HepG2 (cell line): ENCODE data around the gene HOXB2. TPM values are rescaled to one million over a fixed set of nuclear protein-coding genes. Genes with fewer than 3 reads are reported as not detected.

Experiments used
- ATAC-seq: fragments of 200-7000 bp; cut with Tn5 transposase; 3 replicates; pipeline ENCODE4 v1.9.1; 2020; ENCODE audit warnings: mild to moderate bottlenecking, moderate library complexity
- BruUV-seq: library from RNA; stranded (reverse); fragments of 400-500 nt; replicated peaks from 2 replicates; lab custom pipeline; 2021; lab: Mats Ljungman, UMichigan
- CTCF ChIA-PET: fragments of 300-600 bp; formaldehyde crosslinking; extraction: SDS; loops from one replicate; lab custom pipeline; 2021; ENCODE audit warnings: low total read pairs, inconsistent platforms, low intra/inter-chr PET ratio; lab: Yijun Ruan, JAX
- POLR2A ChIA-PET: fragments of 350-600 bp; sonication (Branson Sonifier 250); formaldehyde crosslinking; loops from one replicate; lab custom pipeline; 2020; ENCODE audit warnings: antibody characterized with exemption, inconsistent platforms; lab: Yijun Ruan, JAX
- DNase-seq: peaks from one replicate; pipeline ENCODE4 v3.0.0-alpha.2; 2015; ENCODE audit warnings: low spot score
- FAIRE-seq: peaks from 3 replicates; lab custom pipeline; 2011; peaks lifted over from hg19 to GRCh38; lab: Jason Lieb, UNC
- H2AFZ ChIP-seq: one replicate; pipeline ENCODE4 v1.6.1; 2011; ENCODE audit warnings: low read length, inconsistent platforms
- H3K27ac ChIP-seq: fragments of 300-600 bp; 3 replicates; pipeline ENCODE4 v1.8.0; 2011; ENCODE audit warnings: mixed run types, mild to moderate bottlenecking, mixed read lengths, low read length, inconsistent platforms; ENCODE audit not compliant: insufficient read depth; ENCODE audit errors: extremely low read length
- H3K27me3 ChIP-seq, 2 experiments: fragments of 200-600 bp in 1 of 2; 2 replicates in 1 of 2; 3 replicates in 1 of 2; pipeline versions ENCODE4 v1.6.0 to v1.8.0; 2011; ENCODE audit warnings: low read length in 2 of 2, mild to moderate bottlenecking in 2 of 2, moderate library complexity in 2 of 2, inconsistent platforms in 1 of 2; ENCODE audit not compliant: insufficient read depth in 2 of 2, control insufficient read depth in 1 of 2
- H3K36me3 ChIP-seq, 2 experiments: fragments of 200-600 bp in 1 of 2; replicated peaks in 1 of 2; 2 replicates in 1 of 2; 3 replicates in 1 of 2; pipeline versions ENCODE4 v1.5.1 to v1.8.0; 2011; ENCODE audit warnings: low read length in 2 of 2, inconsistent platforms in 1 of 2; ENCODE audit not compliant: insufficient read depth in 2 of 2, control insufficient read depth in 1 of 2
- H3K4me1 ChIP-seq: 2 replicates; pipeline ENCODE4 v1.5.1; 2012; ENCODE audit warnings: low read length, inconsistent platforms; ENCODE audit not compliant: insufficient read depth
- H3K4me2 ChIP-seq: 2 replicates; pipeline ENCODE4 v1.6.0; 2011; ENCODE audit warnings: low read depth, low read length, inconsistent platforms
- H3K4me3 ChIP-seq, 3 experiments: fragments of 200-600 bp in 1 of 3; sonication (generic), shearing (Covaris generic) in 1 of 3; replicated peaks in 1 of 3; 2 replicates each; pipeline ENCODE4 v1.5.1; 2011 to 2016; ENCODE audit warnings: low read length in 3 of 3, inconsistent platforms in 2 of 3, low read depth in 2 of 3, mild to moderate bottlenecking in 2 of 3, control low read depth in 1 of 3, mixed read lengths in 1 of 3; ENCODE audit not compliant: insufficient read depth in 1 of 3
- H3K79me2 ChIP-seq: one replicate; pipeline ENCODE4 v1.6.1; 2011; ENCODE audit warnings: low read length, inconsistent platforms; ENCODE audit not compliant: insufficient read depth
- H3K9ac ChIP-seq: 2 replicates; pipeline ENCODE4 v1.6.0; 2011; ENCODE audit warnings: mild to moderate bottlenecking, low read depth, low read length, inconsistent platforms; ENCODE audit not compliant: insufficient read depth
- H3K9me3 ChIP-seq: 2 replicates; pipeline ENCODE4 v1.5.1; 2012; ENCODE audit warnings: mild to moderate bottlenecking, low read length
- H4K20me1 ChIP-seq: 2 replicates; pipeline ENCODE4 v1.6.0; 2011; ENCODE audit warnings: inconsistent platforms, mild to moderate bottlenecking, low read length, moderate library complexity; ENCODE audit not compliant: insufficient read depth
- CCDC6 ChIP-seq: sonication (generic); formaldehyde crosslinking; IDR thresholded peaks from 2 replicates; pipeline ENCODE4 v1.8.1; 2022; ENCODE audit warnings: mild to moderate bottlenecking, missing genetic modification reagents, moderate library complexity
- EED ChIP-seq: sonication (generic); formaldehyde crosslinking; IDR thresholded peaks from 2 replicates; pipeline ENCODE4 v1.5.0; 2020; ENCODE audit warnings: mild to moderate bottlenecking, missing genetic modification reagents
- HNRNPK ChIP-seq: fragments of 200-400 bp; formaldehyde crosslinking; IDR thresholded peaks from 2 replicates; pipeline ENCODE4 v1.6.1; 2018; ENCODE audit warnings: low read length, low read depth, moderate library complexity, mild to moderate bottlenecking; ENCODE audit not compliant: poor library complexity, severe bottlenecking
- JUND ChIP-seq: sonication (generic); formaldehyde crosslinking; IDR thresholded peaks from 2 replicates; pipeline ENCODE4 v1.8.0; 2022; ENCODE audit warnings: mild to moderate bottlenecking, missing genetic modification reagents
- NR2F1 ChIP-seq, 2 experiments: fragments of 450-650 bp in 1 of 2; formaldehyde crosslinking in 1 of 2; IDR thresholded peaks; 2 replicates each; pipeline versions ENCODE4 v1.5.0 to v1.6.1; 2016 to 2020; ENCODE audit warnings: mild to moderate bottlenecking in 1 of 2, missing compliant biosample characterization in 1 of 2, missing genetic modification reagents in 1 of 2, moderate library complexity in 1 of 2
- SOX13 ChIP-seq, 3 experiments: fragments of 450-650 bp in 1 of 3; sonication (generic) in 1 of 3; formaldehyde crosslinking in 1 of 3; IDR thresholded peaks in 2 of 3; conservative IDR thresholded peaks in 1 of 3; 2 replicates each; pipeline versions ENCODE4 v1.5.0 to v1.6.1; 2016 to 2020; ENCODE audit warnings: antibody characterized with exemption in 1 of 3, mild to moderate bottlenecking in 1 of 3, missing compliant biosample characterization in 1 of 3, missing genetic modification reagents in 1 of 3, moderate library complexity in 1 of 3
- SRY ChIP-seq: sonication (generic); formaldehyde crosslinking; IDR thresholded peaks from 2 replicates; pipeline ENCODE4 v1.8.0; 2022; ENCODE audit warnings: mild to moderate bottlenecking, missing genetic modification reagents
- ZNF225 ChIP-seq: sonication (generic); formaldehyde crosslinking; IDR thresholded peaks from 2 replicates; pipeline ENCODE4 v1.4.0; 2020; ENCODE audit warnings: mild to moderate bottlenecking, missing genetic modification reagents
- WGBS: methylation state at CpG from one replicate; pipeline ENCODE4 v1.1.6; 2017; ENCODE audit warnings: low lambda C conversion rate; 5-methylcytosine and 5-hydroxymethylcytosine counted together
- in situ Hi-C: cut with HindIII; loops from 2 replicates; pipeline ENCODE4 v1.10.0; 2017; ENCODE audit warnings: low pct_unique_long_range_greater_than_20kb; ENCODE audit not compliant: extremely low pct_ligation_motif_present
- intact Hi-C: fragments of 100-400 bp; cut with micrococcal nuclease; formaldehyde crosslinking; loops from one replicate; pipeline ENCODE4 v1.10.0; 2022; ENCODE audit not compliant: unreplicated experiment
- polyA plus RNA-seq, 8 experiments: library from polyadenylated mRNA; depleted of rRNA in 3 of 8; stranded (reverse) in 7 of 8; unstranded in 1 of 8; fragments of >200 nt; fragmentation: Illumina TruSeq in 4 of 8; extraction: Trizol in 4 of 8; gene quantifications; 2 replicates each; pipeline versions ENCODE4 v1.2.1 to v1.2.3, GENCODE V29; 2011 to 2016; ENCODE audit warnings: low read depth in 4 of 8, missing spikeins in 1 of 8, mixed read lengths in 1 of 8; ENCODE audit not compliant: insufficient read depth in 1 of 8
- total RNA-seq, 5 experiments: library from RNA; depleted of rRNA; stranded (reverse); fragments of >200 nt; fragmentation: Illumina TruSeq; extraction: Trizol; gene quantifications; 2 replicates each; pipeline ENCODE4 v1.2.3, GENCODE V29; 2016; ENCODE audit warnings: low read depth in 1 of 5
- TF ChIP-seq, protein P1 (sequence below): sonication (generic); formaldehyde crosslinking; IDR thresholded peaks from 2 replicates; pipeline ENCODE4 v1.4.0; 2020; ENCODE audit warnings: mild to moderate bottlenecking, missing genetic modification reagents, borderline replicate concordance
- TF ChIP-seq, protein P2 (sequence below): sonication (generic); formaldehyde crosslinking; IDR thresholded peaks from 2 replicates; pipeline ENCODE4 v1.5.1; 2020; ENCODE audit warnings: mild to moderate bottlenecking, missing genetic modification reagents, moderate library complexity

Gene HOXB2
- total and polyA plus RNA-seq, 2 of the 13 experiments (the other 11 are each of a cell fraction or from before 2014, with no cell fraction given) = not detected

DNA sequence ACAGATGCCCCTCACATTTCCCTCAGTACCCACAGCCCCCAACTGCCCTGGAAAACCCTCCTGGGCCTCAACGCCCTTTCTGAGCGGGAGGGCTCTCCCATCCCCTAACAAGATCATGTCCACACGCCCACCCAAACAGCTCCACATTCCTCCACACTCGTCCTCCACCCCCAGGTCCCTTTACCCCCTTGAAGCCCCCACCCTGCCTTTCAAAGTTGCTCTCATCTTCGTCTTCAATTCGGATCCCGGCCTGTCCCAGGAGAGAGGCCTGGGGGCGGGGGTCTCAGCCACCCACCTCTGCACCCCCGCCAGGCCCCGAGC is 18.9 kb upstream of the HOXB2 start (continued):
- TF ChIP-seq JUND (no peak), HNRNPK (no peak)

DNA sequence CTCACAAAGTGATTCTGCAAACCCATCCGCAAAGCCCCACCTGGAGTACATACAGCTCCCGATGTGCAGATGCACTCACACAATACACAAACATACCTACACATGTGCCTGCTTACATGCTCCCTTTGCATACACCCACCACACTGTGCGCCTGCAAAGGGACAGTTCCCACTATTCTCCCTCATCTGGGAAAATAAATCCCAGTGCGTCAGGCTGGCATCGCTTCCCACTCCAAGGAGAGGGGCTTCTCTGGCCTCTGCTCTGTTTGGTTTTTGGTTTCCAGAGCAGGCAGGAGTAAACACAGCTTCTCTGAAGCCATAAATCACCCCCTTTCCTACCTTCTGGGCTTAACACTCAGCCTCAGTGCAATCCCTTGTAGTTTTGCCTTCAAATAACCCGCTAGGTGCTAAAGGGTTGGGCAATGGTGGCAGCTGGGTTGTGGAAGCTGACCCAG is 18.5 kb upstream of the HOXB2 start:
- no peaks in the 10 kb centered on the region for H3K79me2 ChIP-seq
- 12% methylated on average over 6 of the region's 6 CpGs for WGBS
- intact Hi-C loops = no loop called here
- peaks cover 24 to 94% of the 10 kb centered on the region in 2 experiments for H3K27me3 ChIP-seq
- no peak overlapping the region for H2AFZ ChIP-seq
- no peak for DNase-seq
- H3K4me2 ChIP-seq = no peak overlapping the region
- in situ Hi-C loops = no loop called here
- H3K36me3 ChIP-seq = no peaks in the 10 kb centered on the region
- TF ChIP-seq, protein P1, sequence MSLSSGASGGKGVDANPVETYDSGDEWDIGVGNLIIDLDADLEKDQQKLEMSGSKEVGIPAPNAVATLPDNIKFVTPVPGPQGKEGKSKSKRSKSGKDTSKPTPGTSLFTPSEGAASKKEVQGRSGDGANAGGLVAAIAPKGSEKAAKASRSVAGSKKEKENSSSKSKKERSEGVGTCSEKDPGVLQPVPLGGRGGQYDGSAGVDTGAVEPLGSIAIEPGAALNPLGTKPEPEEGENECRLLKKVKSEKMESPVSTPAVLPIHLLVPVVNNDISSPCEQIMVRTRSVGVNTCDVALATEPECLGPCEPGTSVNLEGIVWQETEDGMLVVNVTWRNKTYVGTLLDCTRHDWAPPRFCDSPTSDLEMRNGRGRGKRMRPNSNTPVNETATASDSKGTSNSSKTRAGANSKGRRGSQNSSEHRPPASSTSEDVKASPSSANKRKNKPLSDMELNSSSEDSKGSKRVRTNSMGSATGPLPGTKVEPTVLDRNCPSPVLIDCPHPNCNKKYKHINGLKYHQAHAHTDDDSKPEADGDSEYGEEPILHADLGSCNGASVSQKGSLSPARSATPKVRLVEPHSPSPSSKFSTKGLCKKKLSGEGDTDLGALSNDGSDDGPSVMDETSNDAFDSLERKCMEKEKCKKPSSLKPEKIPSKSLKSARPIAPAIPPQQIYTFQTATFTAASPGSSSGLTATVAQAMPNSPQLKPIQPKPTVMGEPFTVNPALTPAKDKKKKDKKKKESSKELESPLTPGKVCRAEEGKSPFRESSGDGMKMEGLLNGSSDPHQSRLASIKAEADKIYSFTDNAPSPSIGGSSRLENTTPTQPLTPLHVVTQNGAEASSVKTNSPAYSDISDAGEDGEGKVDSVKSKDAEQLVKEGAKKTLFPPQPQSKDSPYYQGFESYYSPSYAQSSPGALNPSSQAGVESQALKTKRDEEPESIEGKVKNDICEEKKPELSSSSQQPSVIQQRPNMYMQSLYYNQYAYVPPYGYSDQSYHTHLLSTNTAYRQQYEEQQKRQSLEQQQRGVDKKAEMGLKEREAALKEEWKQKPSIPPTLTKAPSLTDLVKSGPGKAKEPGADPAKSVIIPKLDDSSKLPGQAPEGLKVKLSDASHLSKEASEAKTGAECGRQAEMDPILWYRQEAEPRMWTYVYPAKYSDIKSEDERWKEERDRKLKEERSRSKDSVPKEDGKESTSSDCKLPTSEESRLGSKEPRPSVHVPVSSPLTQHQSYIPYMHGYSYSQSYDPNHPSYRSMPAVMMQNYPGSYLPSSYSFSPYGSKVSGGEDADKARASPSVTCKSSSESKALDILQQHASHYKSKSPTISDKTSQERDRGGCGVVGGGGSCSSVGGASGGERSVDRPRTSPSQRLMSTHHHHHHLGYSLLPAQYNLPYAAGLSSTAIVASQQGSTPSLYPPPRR (CRISPR knock-in tag) = no peak
- no peak for TF ChIP-seq NR2F1 (CRISPR knock-in tag; IDR thresholded peaks at IDR 0.05)
- TF ChIP-seq SOX13 (IDR thresholded peaks at IDR 0.05) = no peak
- TF ChIP-seq SOX13 (CRISPR knock-in tag; conservative IDR thresholded peaks at IDR 0.05 in 1 of 2, IDR thresholded peaks at IDR 0.05 in 1 of 2) = no peak
- TF ChIP-seq, protein P2, sequence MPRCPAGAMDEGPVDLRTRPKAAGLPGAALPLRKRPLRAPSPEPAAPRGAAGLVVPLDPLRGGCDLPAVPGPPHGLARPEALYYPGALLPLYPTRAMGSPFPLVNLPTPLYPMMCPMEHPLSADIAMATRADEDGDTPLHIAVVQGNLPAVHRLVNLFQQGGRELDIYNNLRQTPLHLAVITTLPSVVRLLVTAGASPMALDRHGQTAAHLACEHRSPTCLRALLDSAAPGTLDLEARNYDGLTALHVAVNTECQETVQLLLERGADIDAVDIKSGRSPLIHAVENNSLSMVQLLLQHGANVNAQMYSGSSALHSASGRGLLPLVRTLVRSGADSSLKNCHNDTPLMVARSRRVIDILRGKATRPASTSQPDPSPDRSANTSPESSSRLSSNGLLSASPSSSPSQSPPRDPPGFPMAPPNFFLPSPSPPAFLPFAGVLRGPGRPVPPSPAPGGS (CRISPR knock-in tag) = no peak
- no peak for TF ChIP-seq ZNF225 (CRISPR knock-in tag)
- no peak for TF ChIP-seq CCDC6 (CRISPR knock-in tag)
- no peak for TF ChIP-seq SRY (CRISPR knock-in tag)
- TF ChIP-seq EED (CRISPR knock-in tag) = no peak
- H3K27ac ChIP-seq = no peak overlapping the region
- CTCF ChIA-PET = no interaction called here
- POLR2A ChIA-PET = no interaction called here
- ATAC-seq = no peak
- no peaks in the 10 kb centered on the region for H4K20me1 ChIP-seq
- H3K4me3 ChIP-seq = no peak overlapping the region
- no TSS peak for BruUV-seq
- H3K4me1 ChIP-seq = no peaks in the 10 kb centered on the region
- no peaks in the 10 kb centered on the region for H3K9me3 ChIP-seq
- H3K9ac ChIP-seq = no peak overlapping the region
- FAIRE-seq = no peak
